GM12801 (cell line): ENCODE data around the gene SCCPDH.

Experiments
- TF ChIP-seq, protein P1 (sequence below): IDR thresholded peaks from one replicate; pipeline ENCODE4 v1.5.1; 2011; ENCODE audit warnings: control low read depth; ENCODE audit not compliant: insufficient read length; ENCODE audit errors: extremely low read depth

SCCPDH gene

DNA sequence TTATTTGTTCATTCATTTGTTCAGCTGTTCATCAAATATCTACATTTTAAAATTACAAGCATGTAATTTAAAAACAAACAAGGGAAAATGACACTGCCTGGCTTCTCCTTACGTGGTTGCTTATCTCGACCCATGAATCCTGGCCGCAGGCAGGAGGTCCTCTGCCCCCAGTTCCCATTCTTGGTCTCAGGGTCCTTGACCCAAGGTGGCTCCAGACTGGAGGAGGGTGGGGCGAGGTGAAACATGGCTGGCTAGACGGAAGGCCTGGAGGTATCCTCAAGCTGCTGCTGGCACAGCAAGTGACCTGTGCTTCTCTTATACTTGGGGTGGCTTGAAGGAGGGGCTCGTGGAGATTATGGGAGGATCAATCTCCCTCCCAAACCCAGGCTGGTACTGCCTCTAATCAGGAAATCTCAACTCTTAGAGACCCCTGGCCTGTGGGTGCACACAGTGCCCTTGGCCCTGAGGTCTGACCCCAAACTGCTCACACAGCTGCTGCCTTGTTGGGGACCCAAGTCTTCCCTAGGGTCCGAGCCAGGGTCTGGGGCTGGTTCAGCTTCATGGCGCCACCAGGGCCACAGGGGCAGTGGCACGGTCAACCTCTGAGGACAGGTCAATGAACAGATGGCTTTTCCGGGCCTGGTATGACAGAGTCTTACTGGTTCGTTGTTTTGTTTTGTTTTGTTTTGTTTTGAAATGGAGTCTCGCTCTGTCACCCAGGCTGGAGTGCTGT lies 63.7 kb downstream of the SCCPDH start:
- TF ChIP-seq, protein P1, sequence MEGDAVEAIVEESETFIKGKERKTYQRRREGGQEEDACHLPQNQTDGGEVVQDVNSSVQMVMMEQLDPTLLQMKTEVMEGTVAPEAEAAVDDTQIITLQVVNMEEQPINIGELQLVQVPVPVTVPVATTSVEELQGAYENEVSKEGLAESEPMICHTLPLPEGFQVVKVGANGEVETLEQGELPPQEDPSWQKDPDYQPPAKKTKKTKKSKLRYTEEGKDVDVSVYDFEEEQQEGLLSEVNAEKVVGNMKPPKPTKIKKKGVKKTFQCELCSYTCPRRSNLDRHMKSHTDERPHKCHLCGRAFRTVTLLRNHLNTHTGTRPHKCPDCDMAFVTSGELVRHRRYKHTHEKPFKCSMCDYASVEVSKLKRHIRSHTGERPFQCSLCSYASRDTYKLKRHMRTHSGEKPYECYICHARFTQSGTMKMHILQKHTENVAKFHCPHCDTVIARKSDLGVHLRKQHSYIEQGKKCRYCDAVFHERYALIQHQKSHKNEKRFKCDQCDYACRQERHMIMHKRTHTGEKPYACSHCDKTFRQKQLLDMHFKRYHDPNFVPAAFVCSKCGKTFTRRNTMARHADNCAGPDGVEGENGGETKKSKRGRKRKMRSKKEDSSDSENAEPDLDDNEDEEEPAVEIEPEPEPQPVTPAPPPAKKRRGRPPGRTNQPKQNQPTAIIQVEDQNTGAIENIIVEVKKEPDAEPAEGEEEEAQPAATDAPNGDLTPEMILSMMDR: no peak

DNA sequence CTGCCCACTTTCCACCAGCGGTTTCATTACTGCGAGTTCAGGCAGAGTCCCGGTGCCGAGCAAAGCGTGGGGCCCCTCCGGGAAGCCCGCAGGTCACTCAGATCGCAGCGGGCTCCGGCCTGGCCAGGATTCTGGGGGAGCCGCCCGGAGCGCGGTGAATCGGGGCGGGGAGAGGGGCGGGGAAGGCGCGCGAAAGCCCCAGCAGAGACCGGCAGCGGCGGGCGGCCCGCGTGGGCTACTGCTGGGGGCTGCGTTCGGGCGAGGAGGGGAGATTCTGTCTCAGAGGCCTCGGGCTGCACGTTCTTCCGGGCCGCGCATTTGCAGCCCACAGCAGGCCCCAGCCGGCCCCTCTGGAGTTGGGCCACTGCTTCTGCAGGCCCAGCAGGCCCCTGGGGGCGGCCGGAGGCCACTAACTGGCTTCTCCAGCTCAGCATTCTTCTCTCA lies 64.7 kb downstream of the SCCPDH start:
- TF ChIP-seq, protein P1: no peak

GRCh38 chr1:246789454-246790339 lies 65.5 kb downstream of the SCCPDH start:
- TF ChIP-seq, protein P1: no peak

DNA sequence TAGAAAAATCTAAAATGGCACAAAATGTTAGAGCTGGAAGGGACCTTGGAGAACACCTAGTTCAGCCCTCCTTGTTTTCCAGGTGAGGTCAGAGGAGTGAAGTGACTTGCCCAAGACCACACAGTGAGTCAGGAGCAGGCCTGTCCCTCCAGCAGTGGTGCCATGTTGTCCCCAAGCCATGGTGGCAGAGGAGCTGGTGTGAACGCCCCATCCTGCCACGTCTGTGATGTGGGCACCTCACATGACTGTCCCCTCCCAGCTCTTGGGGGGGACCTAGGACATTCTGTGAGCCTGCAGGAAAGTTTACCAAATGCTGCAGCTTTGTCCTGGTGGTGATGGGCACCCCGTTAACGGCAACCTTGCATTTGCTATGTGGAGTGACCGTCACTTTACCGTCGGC lies 66.2 kb downstream of the SCCPDH start:
- TF ChIP-seq, protein P1: no peak

DNA sequence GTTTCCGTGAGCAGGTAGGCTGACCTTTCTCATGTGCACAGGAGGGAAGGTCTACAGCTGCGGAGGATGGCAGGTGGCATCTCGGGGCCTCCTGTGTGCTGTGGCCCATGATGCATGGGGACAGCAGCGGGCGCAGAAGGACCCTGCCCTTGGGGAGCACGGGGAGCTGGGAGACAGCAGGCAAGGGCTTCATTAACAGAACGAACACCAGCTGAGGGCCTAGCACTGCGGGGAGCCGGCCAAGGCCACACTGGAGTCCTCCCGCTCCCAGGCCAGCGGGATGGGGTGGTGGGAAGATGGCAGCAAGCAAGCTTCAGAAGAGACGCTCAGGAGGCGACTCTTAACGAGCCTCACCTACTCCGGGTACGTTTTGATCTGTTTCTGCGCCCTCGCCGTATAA lies 66.6 kb downstream of the SCCPDH start:
- TF ChIP-seq, protein P1: no peak

DNA sequence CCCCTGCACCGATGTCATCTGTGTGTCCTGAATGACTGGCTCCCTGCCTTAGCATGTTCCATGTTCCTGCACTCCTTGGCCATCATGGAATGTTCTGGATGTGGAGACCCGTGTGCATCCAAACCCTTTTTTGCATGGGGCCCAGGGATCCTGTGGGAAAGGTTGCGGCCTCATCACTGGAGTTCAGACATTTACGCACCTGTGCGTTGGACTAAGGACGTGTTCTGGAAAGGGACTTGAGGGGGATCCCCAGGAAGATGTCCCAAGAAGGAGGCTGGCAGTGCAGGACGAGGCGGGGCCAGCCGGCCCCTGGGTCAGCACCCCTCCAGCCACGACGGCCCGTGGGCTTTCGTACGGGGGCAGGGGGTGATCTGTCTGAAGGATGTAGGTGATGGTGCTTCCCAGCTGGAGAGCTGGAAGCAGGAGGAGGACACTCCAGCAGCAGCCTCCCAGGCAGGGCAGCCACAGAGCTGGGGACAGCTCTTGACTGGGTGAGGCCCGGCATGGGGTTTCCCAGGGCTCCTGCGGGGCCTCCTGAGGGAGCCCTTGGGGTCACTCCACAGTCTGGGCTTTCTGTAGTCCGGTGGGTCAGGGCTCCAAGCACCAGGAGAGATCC lies 67.2 kb downstream of the SCCPDH start:
- TF ChIP-seq, protein P1: no peak

DNA sequence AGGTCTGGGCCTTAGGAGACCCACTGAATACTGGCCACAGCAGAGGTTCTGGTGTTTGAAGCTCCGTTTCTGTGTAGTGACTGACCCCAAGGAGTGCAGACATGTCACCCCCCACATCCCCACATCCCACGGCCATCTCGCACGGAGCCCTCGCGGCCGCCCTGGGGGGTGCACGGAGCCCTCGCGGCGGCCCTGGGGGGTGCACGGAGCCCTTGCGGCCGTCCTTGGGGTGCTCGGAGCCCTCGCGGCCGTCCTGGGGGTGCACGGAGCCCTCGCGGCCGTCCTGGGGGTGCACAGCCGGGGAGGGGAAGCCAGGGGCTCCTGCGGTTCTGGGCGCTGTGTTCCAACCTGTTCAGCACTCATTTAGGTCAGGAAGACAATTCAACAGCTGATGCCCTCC lies 68.4 kb downstream of the SCCPDH start:
- TF ChIP-seq, protein P1: no peak
